GM19193 (cell line): ENCODE data around the gene PARP9.

Experiments used
- POLR2A ChIP-seq: IDR thresholded peaks from 4 replicates; pipeline ENCODE4 v1.6.1; 2011; ENCODE audit not compliant: insufficient read depth, insufficient read length; ENCODE audit errors: extremely low read depth

PARP9 gene

GRCh38 chr3:122580470-122580869, 16.4 kb upstream of the PARP9 start:
- no peak for TF ChIP-seq POLR2A

- no peak for TF ChIP-seq POLR2A
These were observed 14.1 kb upstream of the PARP9 start for GRCh38 chr3:122578069-122578740.

- TF ChIP-seq POLR2A: peak; percentile 76
These were observed 13.4 kb upstream of the PARP9 start, which contains the start of gene PARP15 for GRCh38 chr3:122577409-122578031. Gene PARP15 (plus strand): TSS chr3:122577650. CDS start chr3:122577668, 18 bp downstream.

GRCh38 chr3:122576174-122576940, 12.3 kb upstream of the PARP9 start:
- peak; percentile 59 for TF ChIP-seq POLR2A

- TF ChIP-seq POLR2A: no peak
These were observed 8.9 kb upstream of the PARP9 start for GRCh38 chr3:122572940-122573412.

GRCh38 chr3:122568755-122569154, 4.7 kb upstream of the PARP9 start:
- TF ChIP-seq POLR2A: no peak

GRCh38 chr3:122563717-122564025, 429 bp downstream of the PARP9 start:
- no peak for TF ChIP-seq POLR2A

GRCh38 chr3:122562923-122563716, 980 bp downstream of the PARP9 start:
- TF ChIP-seq POLR2A: no peak

GRCh38 chr3:122560680-122561079, 3.4 kb downstream of the PARP9 start:
- TF ChIP-seq POLR2A: no peak

GRCh38 chr3:122559906-122560305, 4.2 kb downstream of the PARP9 start:
- TF ChIP-seq POLR2A: no peak

GRCh38 chr3:122558605-122559004, 5.5 kb downstream of the PARP9 start:
- no peak for TF ChIP-seq POLR2A

- no peak for TF ChIP-seq POLR2A
These were observed 6.7 kb downstream of the PARP9 start for GRCh38 chr3:122557356-122557755.

- no peak for TF ChIP-seq POLR2A
These were observed 8.6 kb downstream of the PARP9 start for GRCh38 chr3:122555275-122556071.

- no peak for TF ChIP-seq POLR2A
These were observed 10.9 kb downstream of the PARP9 start for GRCh38 chr3:122553171-122553570.
